ENCODE results near the gene PRICKLE2.
A peak's percentile ranks its signal among the peaks of the same experiment; 100 is the strongest.

Gene PRICKLE2

DNA sequence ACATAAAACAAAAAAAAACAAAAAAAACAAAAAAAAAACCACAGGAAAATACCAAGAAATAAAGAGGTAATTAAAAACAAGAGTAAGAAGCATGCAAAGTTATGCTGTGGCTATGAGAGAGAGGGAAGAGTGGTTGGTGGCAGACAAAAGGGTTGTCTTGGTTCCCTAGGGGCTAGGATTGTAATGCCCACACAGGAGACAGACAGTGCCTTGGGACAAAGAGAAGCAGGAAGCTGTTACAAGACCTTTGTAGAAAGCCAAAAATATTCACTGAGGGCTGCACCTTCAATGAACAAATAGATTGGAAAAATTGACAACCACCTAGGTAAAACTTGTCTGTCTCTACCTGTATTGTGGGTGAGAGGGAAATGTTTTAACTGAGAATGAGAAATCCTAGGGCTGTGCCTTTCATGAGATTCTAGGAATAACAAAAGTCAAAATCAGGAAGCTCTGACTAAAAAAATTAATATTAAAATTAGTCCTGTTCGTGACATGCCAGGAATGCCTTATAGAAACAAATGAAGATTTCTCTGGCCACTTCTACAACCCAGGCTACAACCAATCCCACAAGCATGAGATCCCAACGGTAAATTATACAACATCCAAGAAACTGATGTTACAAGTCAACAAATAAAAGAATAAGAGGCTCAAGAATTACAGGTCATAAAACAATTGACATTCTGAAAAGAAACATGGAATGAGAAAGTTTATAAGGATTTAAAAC is 45.0 kb upstream of the PRICKLE2 start:
- no peak for TF ChIP-seq CTCF (IDR thresholded peaks at IDR 0.05; ENCODE audit: control insufficient read depth, insufficient read depth, low read depth, low read length, missing control alignments)
- DNase-seq (ENCODE audit: low read depth), result no peak
- H3K4me3 ChIP-seq (ENCODE audit: control insufficient read depth, low read depth, low read length), result no peak overlapping the region

GRCh38 chr3:64268926-64269325 is 43.7 kb upstream of the PRICKLE2 start:
- no peak for TF ChIP-seq CTCF (IDR thresholded peaks at IDR 0.05; ENCODE audit: control insufficient read depth, insufficient read depth, low read depth, low read length, missing control alignments)
- H3K4me3 ChIP-seq (ENCODE audit: control insufficient read depth, low read depth, low read length), result no peak overlapping the region
- no peak for DNase-seq (ENCODE audit: low read depth)

DNA sequence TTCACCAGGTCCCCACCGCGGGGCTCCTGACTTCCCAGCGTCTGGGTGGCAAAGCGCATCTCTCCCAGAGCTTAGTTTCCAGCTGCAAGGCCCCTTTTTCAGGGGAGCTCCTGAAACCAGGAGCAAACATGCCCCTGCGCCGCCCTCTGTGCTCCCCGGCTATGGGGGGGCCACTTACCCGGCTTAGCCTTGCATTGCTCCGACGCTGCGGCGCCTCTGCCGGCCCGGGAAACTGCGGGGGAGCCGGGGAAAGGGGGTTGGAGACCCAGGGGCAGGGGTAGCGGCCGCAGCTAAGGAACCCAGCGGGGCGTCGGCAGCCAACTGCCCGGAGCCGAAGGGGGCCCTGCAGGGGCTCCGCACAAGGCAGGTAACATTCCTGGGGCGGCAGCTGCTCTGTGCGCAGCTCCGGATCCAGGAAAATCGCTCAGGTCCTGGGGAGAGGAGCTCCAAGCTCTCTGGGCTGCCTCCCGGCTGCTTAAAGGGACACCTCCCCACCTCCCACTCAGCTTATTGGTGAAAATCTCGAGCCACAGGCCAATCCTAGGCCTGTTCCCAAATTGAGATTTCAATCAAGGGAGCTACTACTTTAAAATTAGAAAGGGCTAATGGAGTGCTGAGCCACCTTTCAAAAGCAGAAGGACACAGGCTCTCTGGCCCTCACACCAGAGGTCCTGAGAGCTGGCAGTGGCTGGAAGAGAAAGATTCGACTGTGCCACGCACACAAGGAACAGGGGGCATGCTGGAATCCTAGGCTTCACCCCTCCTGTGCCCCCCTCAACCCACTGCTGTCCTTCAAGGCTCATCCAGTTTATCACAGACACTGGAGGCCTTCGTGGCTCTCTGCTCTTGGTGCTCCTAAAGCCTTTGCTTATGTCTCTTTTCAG is 42.7 kb upstream of the PRICKLE2 start:
- H3K4me3 ChIP-seq (ENCODE audit: control insufficient read depth, low read depth, low read length), result peak overlapping the region; percentile 77
- TF ChIP-seq CTCF (IDR thresholded peaks at IDR 0.05; ENCODE audit: control insufficient read depth, insufficient read depth, low read depth, low read length, missing control alignments), result no peak
- DNase-seq (ENCODE audit: low read depth), result peak; percentile 45

DNA sequence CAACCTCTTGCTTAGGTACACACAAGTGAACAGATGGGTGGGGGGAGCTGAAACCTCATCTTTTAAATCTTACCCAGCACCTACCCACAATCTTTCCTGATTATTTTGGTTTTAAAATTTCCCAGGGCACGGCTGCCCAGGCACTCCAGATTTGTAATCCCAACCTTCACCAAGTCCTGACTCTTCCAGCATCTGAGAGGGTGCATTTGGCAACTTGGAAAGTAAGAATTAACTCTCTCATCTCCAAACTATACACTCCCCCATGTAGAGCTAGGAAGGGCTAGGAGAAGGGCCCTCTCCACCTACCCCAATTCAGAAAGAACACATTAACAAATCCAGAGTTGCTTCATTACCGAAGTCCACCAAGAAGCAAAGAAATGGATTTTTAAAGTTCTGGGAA is 41.7 kb upstream of the PRICKLE2 start:
- no peak for TF ChIP-seq CTCF (IDR thresholded peaks at IDR 0.05; ENCODE audit: control insufficient read depth, insufficient read depth, low read depth, low read length, missing control alignments)
- no peak for DNase-seq (ENCODE audit: low read depth)
- peak overlapping the region; percentile 77 for H3K4me3 ChIP-seq (ENCODE audit: control insufficient read depth, low read depth, low read length)

GRCh38 chr3:64266065-64266931 is 41.0 kb upstream of the PRICKLE2 start:
- TF ChIP-seq CTCF (IDR thresholded peaks at IDR 0.05; ENCODE audit: control insufficient read depth, insufficient read depth, low read depth, low read length, missing control alignments), result no peak
- peak overlapping the region; percentile 77 for H3K4me3 ChIP-seq (ENCODE audit: control insufficient read depth, low read depth, low read length)
- DNase-seq (ENCODE audit: low read depth), result peak; percentile 96

- no peak for TF ChIP-seq CTCF (IDR thresholded peaks at IDR 0.05; ENCODE audit: control insufficient read depth, insufficient read depth, low read depth, low read length, missing control alignments)
- no peak for DNase-seq (ENCODE audit: low read depth)
- peak overlapping the region; percentile 6 for H3K4me3 ChIP-seq (ENCODE audit: control insufficient read depth, low read depth, low read length)
These were observed 40.4 kb upstream of the PRICKLE2 start for GRCh38 chr3:64265646-64266045.
